IMR-90 (cell line): ENCODE results near the gene RAB11FIP3. TPM values are rescaled to one million over a fixed set of nuclear protein-coding genes. Genes with fewer than 3 reads are reported as not detected.
A peak's percentile ranks its signal among the peaks of the same experiment; 100 is the strongest.

ENCODE experiments used
- ATAC-seq: fragments of 200-7000 bp; cut with Tn5 transposase; 2 replicates; pipeline ENCODE4 v1.9.1; 2020; ENCODE audit warnings: low read depth, mild to moderate bottlenecking, moderate library complexity
- BruUV-seq: library from RNA; stranded (reverse); fragments of 400-500 nt; replicated peaks from 2 replicates; lab custom pipeline; 2021; lab: Mats Ljungman, UMichigan
- CTCF ChIA-PET: fragments of 300-600 bp; formaldehyde crosslinking; extraction: SDS; loops from one replicate; lab custom pipeline; 2021; ENCODE audit warnings: antibody characterized with exemption; lab: Yijun Ruan, JAX
- POLR2A ChIA-PET: fragments of 300-600 bp; sonication (Branson Sonifier 250); formaldehyde crosslinking; loops from one replicate; lab custom pipeline; 2022; ENCODE audit warnings: antibody characterized with exemption; ENCODE audit not compliant: unreplicated experiment; lab: Charles Lee
- DNase-seq: peaks from one replicate; pipeline ENCODE4 v3.0.0; 2013
- H2AFZ ChIP-seq: replicated peaks from 2 replicates; pipeline ENCODE3; 2013; ENCODE audit warnings: low read length, mild to moderate bottlenecking; ENCODE audit not compliant: poor library complexity
- H2AK5ac ChIP-seq: 2 replicates; pipeline ENCODE4 v1.6.1; 2013; ENCODE audit warnings: low read depth, low read length, inconsistent platforms
- H2AK9ac ChIP-seq: replicated peaks from 2 replicates; pipeline ENCODE3; 2013; ENCODE audit warnings: mild to moderate bottlenecking, low read depth, low read length, moderate library complexity; ENCODE audit not compliant: poor library complexity
- H2BK120ac ChIP-seq: 2 replicates; pipeline ENCODE4 v1.6.1; 2013; ENCODE audit warnings: low read depth, low read length, inconsistent platforms
- H2BK15ac ChIP-seq: 3 replicates; pipeline ENCODE4 v1.6.1; 2013; ENCODE audit warnings: low read depth, low read length, inconsistent platforms
- H2BK20ac ChIP-seq: 2 replicates; pipeline ENCODE4 v1.6.1; 2013; ENCODE audit warnings: low read depth, mild to moderate bottlenecking, inconsistent platforms, low read length, moderate library complexity
- H2BK5ac ChIP-seq: 2 replicates; pipeline ENCODE4 v1.6.1; 2013; ENCODE audit warnings: mild to moderate bottlenecking, low read depth, low read length, inconsistent platforms; ENCODE audit not compliant: poor library complexity, severe bottlenecking
- H3K14ac ChIP-seq: replicated peaks from 2 replicates; pipeline ENCODE4 v1.6.1; 2013; ENCODE audit warnings: low read depth, low read length, inconsistent platforms
- H3K18ac ChIP-seq: 2 replicates; pipeline ENCODE4 v1.6.1; 2013; ENCODE audit warnings: low read depth, low read length, control low read depth
- H3K23ac ChIP-seq: 2 replicates; pipeline ENCODE4 v1.6.1; 2013; ENCODE audit warnings: low read depth, low read length, inconsistent platforms
- H3K27ac ChIP-seq: 2 replicates; pipeline ENCODE4 v1.5.1; 2013; ENCODE audit warnings: mild to moderate bottlenecking, control low read depth, low read length; ENCODE audit not compliant: insufficient read depth
- H3K27me3 ChIP-seq: 2 replicates; pipeline ENCODE4 v1.6.1; 2013; ENCODE audit warnings: low read length; ENCODE audit not compliant: control insufficient read depth, insufficient read depth
- H3K36me3 ChIP-seq: 2 replicates; pipeline ENCODE4 v1.6.1; 2013; ENCODE audit warnings: low read length, mixed read lengths; ENCODE audit not compliant: control insufficient read depth, insufficient read depth
- H3K4ac ChIP-seq: 2 replicates; pipeline ENCODE4 v1.6.1; 2013; ENCODE audit warnings: low read depth, low read length, inconsistent platforms
- H3K4me1 ChIP-seq: 2 replicates; pipeline ENCODE4 v1.6.1; 2013; ENCODE audit warnings: low read length, mixed read lengths; ENCODE audit not compliant: control insufficient read depth, insufficient read depth
- H3K4me2 ChIP-seq: 2 replicates; pipeline ENCODE4 v1.6.1; 2013; ENCODE audit warnings: low read depth, mild to moderate bottlenecking, control low read depth, low read length, moderate library complexity
- H3K4me3 ChIP-seq: 2 replicates; pipeline ENCODE4 v1.5.1; 2013; ENCODE audit warnings: low read depth, mild to moderate bottlenecking, control low read depth, low read length, moderate library complexity; ENCODE audit not compliant: insufficient read depth
- H3K56ac ChIP-seq: 2 replicates; pipeline ENCODE4 v1.6.1; 2013; ENCODE audit warnings: low read length, inconsistent platforms; ENCODE audit not compliant: insufficient read depth; ENCODE audit errors: extremely low read depth
- H3K79me1 ChIP-seq, 2 experiments: 2 replicates each; pipeline ENCODE4 v1.6.1; 2013; ENCODE audit warnings: low read length in 2 of 2, inconsistent platforms in 1 of 2, low read depth in 1 of 2
- H3K9ac ChIP-seq: 2 replicates; pipeline ENCODE4 v1.6.1; 2013; ENCODE audit warnings: low read depth, low read length, control low read depth
- H3K9me1 ChIP-seq: 2 replicates; pipeline ENCODE4 v1.6.1; 2013; ENCODE audit warnings: low read length, inconsistent platforms; ENCODE audit not compliant: insufficient read depth
- H3K9me3 ChIP-seq: 2 replicates; pipeline ENCODE4 v1.6.1; 2013; ENCODE audit warnings: low read length; ENCODE audit not compliant: control insufficient read depth, insufficient read depth
- H4K20me1 ChIP-seq: 2 replicates; pipeline ENCODE4 v1.6.1; 2013; ENCODE audit warnings: low read length, inconsistent platforms; ENCODE audit not compliant: insufficient read depth
- H4K5ac ChIP-seq: 2 replicates; pipeline ENCODE4 v1.6.1; 2013; ENCODE audit warnings: mild to moderate bottlenecking, low read depth, low read length, control low read depth
- H4K8ac ChIP-seq, 2 experiments: 2 replicates each; pipeline ENCODE4 v1.6.1; 2013; ENCODE audit warnings: low read depth in 2 of 2, low read length in 2 of 2, control low read depth in 1 of 2, inconsistent platforms in 1 of 2
- H4K91ac ChIP-seq: 2 replicates; pipeline ENCODE4 v1.6.1; 2013; ENCODE audit warnings: low read depth, low read length, inconsistent platforms; ENCODE audit not compliant: insufficient read depth
- BHLHE40 ChIP-seq: fragments of 150-350 bp; IDR thresholded peaks from 2 replicates; pipeline ENCODE4 v1.6.1; 2016; ENCODE audit warnings: mild to moderate bottlenecking, low read depth, low read length
- FOS ChIP-seq: fragments of 150-350 bp; IDR thresholded peaks from 2 replicates; pipeline ENCODE4 v1.6.1; 2016; ENCODE audit warnings: low read depth, low read length
- MXI1 ChIP-seq: IDR thresholded peaks from 2 replicates; pipeline ENCODE4 v1.6.1; 2012; ENCODE audit warnings: low read depth, mild to moderate bottlenecking, low read length, moderate library complexity, borderline replicate concordance
- NFE2L2 ChIP-seq: fragments of 150-350 bp; IDR thresholded peaks from 2 replicates; pipeline ENCODE4 v1.6.1; 2016; ENCODE audit warnings: low read depth, mild to moderate bottlenecking, low read length
- POLR2A ChIP-seq: IDR thresholded peaks from 2 replicates; pipeline ENCODE4 v1.6.1; 2012; ENCODE audit warnings: mild to moderate bottlenecking, low read depth, low read length
- RCOR1 ChIP-seq: IDR thresholded peaks from 2 replicates; pipeline ENCODE4 v1.6.1; 2012; ENCODE audit warnings: mild to moderate bottlenecking, low read length, improper control_type of control experiment; ENCODE audit not compliant: insufficient replicate concordance
- SMC3 ChIP-seq: fragments of 150-350 bp; IDR thresholded peaks from 2 replicates; pipeline ENCODE4 v1.6.1; 2016; ENCODE audit warnings: low read depth, mild to moderate bottlenecking, antibody characterized with exemption, low read length, moderate library complexity
- WGBS, 2 experiments: methylation state at CpG; one replicate each; pipeline versions ENCODE4 v1.1.5 to v1.1.7; 2013; ENCODE audit warnings: missing lambda C conversion rate in 2 of 2; ENCODE audit not compliant: insufficient read length in 1 of 2; ENCODE audit errors: extremely low coverage in 2 of 2; 5-methylcytosine and 5-hydroxymethylcytosine counted together
- dilution Hi-C: fragments of 300-500 bp; cut with HindIII; formaldehyde crosslinking; loops from one replicate; pipeline ENCODE4 v1.14.3; 2018; ENCODE audit warnings: low sequenced_read_pairs; ENCODE audit not compliant: unreplicated experiment
- in situ Hi-C: fragments of 300-500 bp; cut with MboI; formaldehyde crosslinking; loops from 3 replicates; pipeline ENCODE4 v1.14.3; 2019; ENCODE audit warnings: low sequenced_read_pairs, inconsistent platforms, mixed read lengths
- intact Hi-C: fragments of 100-400 bp; cut with micrococcal nuclease; formaldehyde crosslinking; loops from 2 replicates; pipeline ENCODE4 v1.10.0; 2022
- polyA plus RNA-seq, 3 experiments: library from polyadenylated mRNA; depleted of rRNA; stranded (reverse); fragments of >200 nt; gene quantifications; 2 replicates each; pipeline ENCODE4 v1.2.3, GENCODE V29; 2012; ENCODE audit warnings: low replicate concordance in 1 of 3
- total RNA-seq: library from RNA; depleted of rRNA; stranded (reverse); fragments of >200 nt; gene quantifications from 2 replicates; pipeline ENCODE4 v1.2.3, GENCODE V29; 2012

Gene RAB11FIP3
- total and polyA plus RNA-seq, 2 of the 4 experiments (the other 2 are of a cell fraction): 7.5 to 22.5 TPM

- 13% methylated on average over 13 of the region's 26 CpGs; no CpG with 5 or more reads in 1 of the 2 experiments for WGBS, 2 experiments
- Histone ChIP-seq H2BK120ac (no peak overlapping the region), H3K27me3 (no peaks in the 10 kb centered on the region), H3K18ac (no peak overlapping the region; the same call in 1 of the 2 replicates), H2BK15ac (no peak overlapping the region), H3K36me3 (peaks cover 8% of the 10 kb centered on the region; the same call in 1 of the 2 replicates), H3K9ac (peak overlapping the region; percentile 87), H3K4me2 (peak overlapping the region; percentile 98), H3K56ac (peak overlapping the region; percentile 63), H4K91ac (peak overlapping the region; percentile 86), H4K5ac (peak overlapping the region; percentile 56), H3K9me1 (peaks cover 3% of the 10 kb centered on the region; the same call in 1 of the 2 replicates), H2AFZ (peak overlapping the region; percentile 95), H2AK5ac (peak overlapping the region; percentile 91), H3K23ac (peak overlapping the region; percentile 87), H4K8ac (peak overlapping the region; percentile 56 to 87), H3K14ac (peak overlapping the region; percentile 88), H2BK20ac (no peak overlapping the region), H3K4me3 (peak overlapping the region; percentile 89), H3K9me3 (no peaks in the 10 kb centered on the region), H3K4me1 (peaks cover 21% of the 10 kb centered on the region), H3K79me1 (peaks cover 8 to 67% of the 10 kb centered on the region in 2 experiments; a peak in 2 of 4 replicates), H4K20me1 (peaks cover 68% of the 10 kb centered on the region), H3K27ac (peak overlapping the region; percentile 94), H2AK9ac (peak overlapping the region; percentile 92), H2BK5ac (peak overlapping the region; percentile 86), H3K4ac (peak overlapping the region; percentile 94)
- CTCF ChIA-PET: no interaction called here
- in situ Hi-C loops (no loop called here), dilution Hi-C loops (no loop called here), intact Hi-C loops (loop anchor here (2.0 to 5.0 kb wide), 3 partner anchors 102 to 124 kb away; partner anchors contain the start of genes DECR2, METTL26 and RAB11FIP3)
- ATAC-seq: peak; percentile 0
- peak; percentile 40 for DNase-seq
- POLR2A ChIA-PET: no interaction called here
- TF ChIP-seq MXI1 (peak; percentile 28; the same call in 1 of the 2 replicates), SMC3 (no peak), POLR2A (peak; percentile 13), FOS (no peak), NFE2L2 (no peak), RCOR1 (no peak), BHLHE40 (no peak)
- no TSS peak for BruUV-seq
Measured at GRCh38 chr16:526181-527014, 100.9 kb downstream of the RAB11FIP3 start.
